ENCODE measurements around the gene DGKE.

GRCh38 chr17:56887552-56888467 is 53.9 kb downstream of the DGKE start:
- TF ChIP-seq, protein P1, sequence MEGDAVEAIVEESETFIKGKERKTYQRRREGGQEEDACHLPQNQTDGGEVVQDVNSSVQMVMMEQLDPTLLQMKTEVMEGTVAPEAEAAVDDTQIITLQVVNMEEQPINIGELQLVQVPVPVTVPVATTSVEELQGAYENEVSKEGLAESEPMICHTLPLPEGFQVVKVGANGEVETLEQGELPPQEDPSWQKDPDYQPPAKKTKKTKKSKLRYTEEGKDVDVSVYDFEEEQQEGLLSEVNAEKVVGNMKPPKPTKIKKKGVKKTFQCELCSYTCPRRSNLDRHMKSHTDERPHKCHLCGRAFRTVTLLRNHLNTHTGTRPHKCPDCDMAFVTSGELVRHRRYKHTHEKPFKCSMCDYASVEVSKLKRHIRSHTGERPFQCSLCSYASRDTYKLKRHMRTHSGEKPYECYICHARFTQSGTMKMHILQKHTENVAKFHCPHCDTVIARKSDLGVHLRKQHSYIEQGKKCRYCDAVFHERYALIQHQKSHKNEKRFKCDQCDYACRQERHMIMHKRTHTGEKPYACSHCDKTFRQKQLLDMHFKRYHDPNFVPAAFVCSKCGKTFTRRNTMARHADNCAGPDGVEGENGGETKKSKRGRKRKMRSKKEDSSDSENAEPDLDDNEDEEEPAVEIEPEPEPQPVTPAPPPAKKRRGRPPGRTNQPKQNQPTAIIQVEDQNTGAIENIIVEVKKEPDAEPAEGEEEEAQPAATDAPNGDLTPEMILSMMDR (IDR thresholded peaks at IDR 0.05): no peak
- TF ChIP-seq POLR2A (IDR thresholded peaks at IDR 0.05): no peak
